Prostate gland (tissue), 2 donors: ENCODE data around the gene HMHB1.

Experiments used
- POLR2AphosphoS5 ChIP-seq: sonication (generic); formaldehyde crosslinking; IDR thresholded peaks from one replicate; pipeline ENCODE4 v1.6.1; 2017; ENCODE audit warnings: antibody characterized with exemption
- TF ChIP-seq, protein P1 (sequence below), 4 experiments: fragments of 200-600 bp in 2 of 4; fragments of 450-650 bp in 2 of 4; sonication (generic) in 2 of 4; IDR thresholded peaks; 1 replicate in 3 of 4; 2 replicates in 1 of 4; pipeline ENCODE4 v1.5.1; 2016 to 2019; ENCODE audit warnings: antibody characterized with exemption in 4 of 4, mild to moderate bottlenecking in 2 of 4, moderate library complexity in 2 of 4

DNA sequence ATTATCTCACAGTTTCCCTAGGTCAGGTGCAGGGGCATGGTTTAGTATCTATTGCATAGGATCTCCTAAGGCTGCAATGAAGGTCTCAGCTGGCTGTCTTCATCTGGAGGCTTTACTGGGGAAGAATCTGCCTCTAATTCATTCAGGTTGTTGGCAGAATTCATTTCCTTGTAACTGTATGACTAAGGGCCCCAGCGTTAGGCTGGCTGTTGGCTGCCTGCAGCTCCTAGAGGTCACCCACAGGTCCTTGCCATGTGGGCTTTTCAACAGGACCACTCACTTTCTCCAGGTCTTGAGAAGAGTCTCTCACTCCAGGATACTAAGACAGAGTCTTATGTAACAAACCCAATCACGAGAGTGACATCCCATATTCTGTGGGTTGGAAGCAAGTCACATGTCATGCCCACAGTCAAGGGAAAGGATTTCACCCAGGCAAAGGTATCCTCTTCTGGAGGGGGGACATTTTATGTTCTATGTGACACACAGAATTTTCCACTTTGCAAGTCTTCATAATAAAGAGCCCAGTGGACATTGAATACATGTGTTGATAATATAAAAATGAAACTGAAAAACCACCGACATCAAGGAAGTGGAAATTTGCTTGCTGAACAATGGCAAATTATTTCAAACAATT lies 38.2 kb downstream of the HMHB1 start:
- no peak for TF ChIP-seq POLR2AphosphoS5
- TF ChIP-seq, protein P1, sequence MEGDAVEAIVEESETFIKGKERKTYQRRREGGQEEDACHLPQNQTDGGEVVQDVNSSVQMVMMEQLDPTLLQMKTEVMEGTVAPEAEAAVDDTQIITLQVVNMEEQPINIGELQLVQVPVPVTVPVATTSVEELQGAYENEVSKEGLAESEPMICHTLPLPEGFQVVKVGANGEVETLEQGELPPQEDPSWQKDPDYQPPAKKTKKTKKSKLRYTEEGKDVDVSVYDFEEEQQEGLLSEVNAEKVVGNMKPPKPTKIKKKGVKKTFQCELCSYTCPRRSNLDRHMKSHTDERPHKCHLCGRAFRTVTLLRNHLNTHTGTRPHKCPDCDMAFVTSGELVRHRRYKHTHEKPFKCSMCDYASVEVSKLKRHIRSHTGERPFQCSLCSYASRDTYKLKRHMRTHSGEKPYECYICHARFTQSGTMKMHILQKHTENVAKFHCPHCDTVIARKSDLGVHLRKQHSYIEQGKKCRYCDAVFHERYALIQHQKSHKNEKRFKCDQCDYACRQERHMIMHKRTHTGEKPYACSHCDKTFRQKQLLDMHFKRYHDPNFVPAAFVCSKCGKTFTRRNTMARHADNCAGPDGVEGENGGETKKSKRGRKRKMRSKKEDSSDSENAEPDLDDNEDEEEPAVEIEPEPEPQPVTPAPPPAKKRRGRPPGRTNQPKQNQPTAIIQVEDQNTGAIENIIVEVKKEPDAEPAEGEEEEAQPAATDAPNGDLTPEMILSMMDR (IDR thresholded peaks at IDR 0.05) = no peak
